Measurements from ENCODE around the gene MRPS26.
A peak's percentile ranks its signal among the peaks of the same experiment; 100 is the strongest.
"Not testable (repeated sequence)": the region's sequence is repeated elsewhere in the genome, so short reads cannot be mapped to it uniquely, and the experiment has no call there.

The MRPS26 gene

GRCh38 chr20:3045042-3045815 is 623 bp upstream of the MRPS26 start:
- TF ChIP-seq EZH2 (IDR thresholded peaks at IDR 0.05) (no peak), FOXP2 (optimal IDR thresholded peaks at IDR 0.05; ENCODE audit: control extremely low read depth, extremely low read length, insufficient read depth) (no peak), POLR2AphosphoS5 (IDR thresholded peaks at IDR 0.05; ENCODE audit: borderline replicate concordance, low read depth, low read length) (no peak)
- Histone ChIP-seq H3K36me3 (ENCODE audit: insufficient read depth, low read length) (peaks cover 20% of the 10 kb centered on the region), H3K9me3 (ENCODE audit: low read depth, low read length) (no peaks in the 10 kb centered on the region), H3K4me3 (peak overlapping the region; percentile 99), H3K9ac (ENCODE audit: insufficient read length) (peak overlapping the region; percentile 87), H3K27ac (no peak overlapping the region)
- DNase-seq (ENCODE audit: low read depth, low spot score) = no peak

GRCh38 chr20:3046677-3047462 is 1.0 kb downstream of the MRPS26 start:
- H3K36me3 ChIP-seq (ENCODE audit: insufficient read depth, low read length) = peaks cover 20% of the 10 kb centered on the region
- H3K9me3 ChIP-seq (ENCODE audit: low read depth, low read length) = no peaks in the 10 kb centered on the region
- TF ChIP-seq FOXP2 (optimal IDR thresholded peaks at IDR 0.05; ENCODE audit: control extremely low read depth, extremely low read length, insufficient read depth) (no peak), POLR2AphosphoS5 (IDR thresholded peaks at IDR 0.05; ENCODE audit: borderline replicate concordance, low read depth, low read length) (no peak), EZH2 (IDR thresholded peaks at IDR 0.05) (no peak)
- no peak overlapping the region for H3K27ac ChIP-seq
- DNase-seq (ENCODE audit: low read depth, low spot score) = no peak
- H3K4me3 ChIP-seq = peak overlapping the region; percentile 99
- H3K9ac ChIP-seq (ENCODE audit: insufficient read length) = peak overlapping the region; percentile 87

- Histone ChIP-seq H3K9ac (ENCODE audit: insufficient read length) (no peak overlapping the region), H3K4me3 (no peak overlapping the region), H3K36me3 (ENCODE audit: insufficient read depth, low read length) (peaks cover 20% of the 10 kb centered on the region), H3K27ac (no peak overlapping the region), H3K9me3 (ENCODE audit: low read depth, low read length) (no peaks in the 10 kb centered on the region)
- no peak for DNase-seq (ENCODE audit: low read depth, low spot score)
- TF ChIP-seq FOXP2 (optimal IDR thresholded peaks at IDR 0.05; ENCODE audit: control extremely low read depth, extremely low read length, insufficient read depth) = no peak
- TF ChIP-seq EZH2 (IDR thresholded peaks at IDR 0.05) = no peak
- no peak for TF ChIP-seq POLR2AphosphoS5 (IDR thresholded peaks at IDR 0.05; ENCODE audit: borderline replicate concordance, low read depth, low read length)
Observed at GRCh38 chr20:3047486-3048419, 1.9 kb downstream of the MRPS26 start.

GRCh38 chr20:3051385-3052019 is 5.7 kb downstream of the MRPS26 start:
- no peak for DNase-seq (ENCODE audit: low read depth, low spot score)
- Histone ChIP-seq H3K27ac (no peak overlapping the region), H3K4me3 (no peak overlapping the region), H3K36me3 (ENCODE audit: insufficient read depth, low read length) (peaks cover 20% of the 10 kb centered on the region), H3K9me3 (ENCODE audit: low read depth, low read length) (no peaks in the 10 kb centered on the region), H3K9ac (ENCODE audit: insufficient read length) (no peak overlapping the region)
- TF ChIP-seq EZH2 (IDR thresholded peaks at IDR 0.05) (no peak), FOXP2 (optimal IDR thresholded peaks at IDR 0.05; ENCODE audit: control extremely low read depth, extremely low read length, insufficient read depth) (no peak), POLR2AphosphoS5 (IDR thresholded peaks at IDR 0.05; ENCODE audit: borderline replicate concordance, low read depth, low read length) (no peak)

- Histone ChIP-seq H3K36me3 (ENCODE audit: insufficient read depth, low read length) (no peaks in the 10 kb centered on the region), H3K4me3 (no peak overlapping the region), H3K9me3 (ENCODE audit: low read depth, low read length) (no peaks in the 10 kb centered on the region), H3K9ac (ENCODE audit: insufficient read length) (no peak overlapping the region), H3K27ac (no peak overlapping the region)
- DNase-seq (ENCODE audit: low read depth, low spot score) = no peak
- TF ChIP-seq EZH2 (IDR thresholded peaks at IDR 0.05) (no peak), FOXP2 (optimal IDR thresholded peaks at IDR 0.05; ENCODE audit: control extremely low read depth, extremely low read length, insufficient read depth) (no peak), POLR2AphosphoS5 (IDR thresholded peaks at IDR 0.05; ENCODE audit: borderline replicate concordance, low read depth, low read length) (no peak)
Observed at GRCh38 chr20:3059489-3059888, 13.6 kb downstream of the MRPS26 start.

GRCh38 chr20:3064119-3064518 is 18.3 kb downstream of the MRPS26 start:
- DNase-seq (ENCODE audit: low read depth, low spot score); H3K27ac ChIP-seq; H3K9me3 ChIP-seq (ENCODE audit: low read depth, low read length); H3K36me3 ChIP-seq (ENCODE audit: insufficient read depth, low read length); H3K4me3 ChIP-seq; H3K9ac ChIP-seq (ENCODE audit: insufficient read length): not testable (repeated sequence)

- no peaks in the 10 kb centered on the region for H3K36me3 ChIP-seq (ENCODE audit: insufficient read depth, low read length)
Observed at GRCh38 chr20:3067139-3068014, 21.5 kb downstream of the MRPS26 start.

More at GRCh38 chr20:3067139-3068014, 21.5 kb downstream of the MRPS26 start:
- Histone ChIP-seq H3K9me3 (ENCODE audit: low read depth, low read length) (no peaks in the 10 kb centered on the region), H3K27ac (no peak overlapping the region), H3K9ac (ENCODE audit: insufficient read length) (no peak overlapping the region), H3K4me3 (no peak overlapping the region)
- no peak for DNase-seq (ENCODE audit: low read depth, low spot score)
- TF ChIP-seq FOXP2 (optimal IDR thresholded peaks at IDR 0.05; ENCODE audit: control extremely low read depth, extremely low read length, insufficient read depth) = no peak
- no peak for TF ChIP-seq EZH2 (IDR thresholded peaks at IDR 0.05)
- no peak for TF ChIP-seq POLR2AphosphoS5 (IDR thresholded peaks at IDR 0.05; ENCODE audit: borderline replicate concordance, low read depth, low read length)

All from SK-N-MC (cell line).